ENCODE results near the gene SCFD2.

Gene SCFD2

DNA sequence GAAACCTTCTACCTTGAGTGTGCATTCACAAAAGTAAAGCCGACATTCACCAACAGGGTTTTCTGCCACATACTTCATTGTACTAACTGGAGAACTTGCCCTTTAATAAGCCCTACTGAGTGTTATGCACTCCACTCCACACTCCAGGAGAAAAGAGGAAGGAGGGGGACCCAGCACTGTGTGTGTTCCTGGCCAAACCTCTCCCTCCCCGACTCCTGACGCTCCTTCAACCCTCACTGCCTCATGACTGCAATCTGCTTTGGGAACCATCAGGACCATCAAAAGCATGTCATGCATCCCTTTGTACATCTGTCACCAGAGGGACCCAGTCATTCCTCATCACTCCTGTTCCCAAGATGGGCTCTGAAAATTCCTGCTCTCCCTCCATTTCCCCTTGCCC is 360.1 kb downstream of the SCFD2 start:
- H3K4me3 ChIP-seq (ENCODE audit: low read depth, low read length): no peak overlapping the region

GRCh38 chr4:53005149-53005546 is 360.7 kb downstream of the SCFD2 start:
- no peak overlapping the region for H3K4me3 ChIP-seq (ENCODE audit: low read depth, low read length)
- TF ChIP-seq, protein P1, sequence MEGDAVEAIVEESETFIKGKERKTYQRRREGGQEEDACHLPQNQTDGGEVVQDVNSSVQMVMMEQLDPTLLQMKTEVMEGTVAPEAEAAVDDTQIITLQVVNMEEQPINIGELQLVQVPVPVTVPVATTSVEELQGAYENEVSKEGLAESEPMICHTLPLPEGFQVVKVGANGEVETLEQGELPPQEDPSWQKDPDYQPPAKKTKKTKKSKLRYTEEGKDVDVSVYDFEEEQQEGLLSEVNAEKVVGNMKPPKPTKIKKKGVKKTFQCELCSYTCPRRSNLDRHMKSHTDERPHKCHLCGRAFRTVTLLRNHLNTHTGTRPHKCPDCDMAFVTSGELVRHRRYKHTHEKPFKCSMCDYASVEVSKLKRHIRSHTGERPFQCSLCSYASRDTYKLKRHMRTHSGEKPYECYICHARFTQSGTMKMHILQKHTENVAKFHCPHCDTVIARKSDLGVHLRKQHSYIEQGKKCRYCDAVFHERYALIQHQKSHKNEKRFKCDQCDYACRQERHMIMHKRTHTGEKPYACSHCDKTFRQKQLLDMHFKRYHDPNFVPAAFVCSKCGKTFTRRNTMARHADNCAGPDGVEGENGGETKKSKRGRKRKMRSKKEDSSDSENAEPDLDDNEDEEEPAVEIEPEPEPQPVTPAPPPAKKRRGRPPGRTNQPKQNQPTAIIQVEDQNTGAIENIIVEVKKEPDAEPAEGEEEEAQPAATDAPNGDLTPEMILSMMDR (IDR thresholded peaks at IDR 0.05; ENCODE audit: low read depth, low read length): no peak

More for the DNA sequence above, 360.1 kb downstream of the SCFD2 start:
- TF ChIP-seq, protein P1 (IDR thresholded peaks at IDR 0.05; ENCODE audit: low read depth, low read length): no peak

- TF ChIP-seq, protein P1 (IDR thresholded peaks at IDR 0.05; ENCODE audit: low read depth, low read length): no peak
Observed at GRCh38 chr4:53004497-53005148, 361.2 kb downstream of the SCFD2 start.

GRCh38 chr4:53003959-53004358 is 361.9 kb downstream of the SCFD2 start:
- no peak overlapping the region for H3K4me3 ChIP-seq (ENCODE audit: low read depth, low read length)
- TF ChIP-seq, protein P1 (IDR thresholded peaks at IDR 0.05; ENCODE audit: low read depth, low read length): no peak

More at GRCh38 chr4:53004497-53005148, 361.2 kb downstream of the SCFD2 start:
- H3K4me3 ChIP-seq (ENCODE audit: low read depth, low read length): no peak overlapping the region

GRCh38 chr4:53000560-53000959 is 365.3 kb downstream of the SCFD2 start:
- TF ChIP-seq, protein P1 (IDR thresholded peaks at IDR 0.05; ENCODE audit: low read depth, low read length): no peak
- no peak overlapping the region for H3K4me3 ChIP-seq (ENCODE audit: low read depth, low read length)

GRCh38 chr4:52999626-53000025 is 366.2 kb downstream of the SCFD2 start:
- H3K4me3 ChIP-seq (ENCODE audit: low read depth, low read length): no peak overlapping the region
- TF ChIP-seq, protein P1 (IDR thresholded peaks at IDR 0.05; ENCODE audit: low read depth, low read length): no peak

DNA sequence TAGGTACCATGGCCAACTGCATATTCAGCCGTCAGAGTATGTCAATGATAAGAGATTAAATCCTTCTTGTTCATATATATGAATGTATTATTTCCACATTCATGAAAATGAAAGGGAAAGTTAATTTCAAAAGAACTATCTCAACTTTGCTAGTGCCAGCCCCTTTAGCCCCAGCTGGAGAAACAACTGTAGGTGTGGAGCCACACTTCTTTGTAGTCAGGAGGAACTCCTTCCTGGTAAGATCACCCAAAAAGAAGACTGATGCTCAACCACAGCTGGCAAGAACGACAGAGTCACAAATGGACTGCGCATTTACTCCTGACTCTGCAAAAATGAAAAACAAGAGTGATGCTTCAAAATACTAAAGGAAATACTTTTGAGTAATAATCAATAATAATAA is 367.4 kb downstream of the SCFD2 start:
- no peak overlapping the region for H3K4me3 ChIP-seq (ENCODE audit: low read depth, low read length)
- TF ChIP-seq, protein P1 (IDR thresholded peaks at IDR 0.05; ENCODE audit: low read depth, low read length): no peak
